Small intestine (tissue), 7 donors: Measurements from ENCODE around the gene CHEK1. TPM values are rescaled to one million over a fixed set of nuclear protein-coding genes. Genes with fewer than 3 reads are reported as not detected.
A peak's percentile ranks its signal among the peaks of the same experiment; 100 is the strongest.

Experiments used
- DNase-seq, 2 donors: peaks; one replicate each; pipeline versions ENCODE4 v3.0.0 to v3.0.0-alpha.2; 2013
- FAIRE-seq: peaks from 2 replicates; lab custom pipeline; 2012; peaks lifted over from hg19 to GRCh38; lab: Jason Lieb, UNC
- H3K27ac ChIP-seq, 3 donors: one replicate each; pipeline ENCODE4 v1.5.1; 2013; ENCODE audit warnings: low read length in 2 of 3, mild to moderate bottlenecking in 2 of 3, control low read depth in 1 of 3, inconsistent platforms in 1 of 3, low read depth in 1 of 3, moderate library complexity in 1 of 3
- H3K27me3 ChIP-seq, 3 donors: one replicate each; pipeline ENCODE4 v1.6.1; 2013; ENCODE audit warnings: low read length in 3 of 3, inconsistent platforms in 1 of 3; ENCODE audit not compliant: control insufficient read depth in 3 of 3, insufficient read depth in 3 of 3
- H3K36me3 ChIP-seq, 3 donors: one replicate each; pipeline ENCODE4 v1.6.1; 2013; ENCODE audit warnings: low read length in 3 of 3, inconsistent platforms in 1 of 3, low read depth in 1 of 3, mild to moderate bottlenecking in 1 of 3, moderate library complexity in 1 of 3; ENCODE audit not compliant: control insufficient read depth in 3 of 3, insufficient read depth in 2 of 3
- H3K4me1 ChIP-seq, 3 donors: one replicate each; pipeline ENCODE4 v1.6.1; 2013; ENCODE audit warnings: low read length in 2 of 3, inconsistent platforms in 1 of 3, low read depth in 1 of 3, mild to moderate bottlenecking in 1 of 3, moderate library complexity in 1 of 3; ENCODE audit not compliant: control insufficient read depth in 3 of 3, insufficient read depth in 2 of 3
- H3K4me3 ChIP-seq, 3 donors: one replicate each; pipeline ENCODE4 v1.5.1; 2013; ENCODE audit warnings: low read length in 3 of 3, control low read depth in 1 of 3, inconsistent platforms in 1 of 3, low read depth in 1 of 3, mild to moderate bottlenecking in 1 of 3, moderate library complexity in 1 of 3
- H3K9me3 ChIP-seq, 2 donors: one replicate each; pipeline ENCODE4 v1.6.1; 2013; ENCODE audit warnings: low read depth in 1 of 2, low read length in 1 of 2; ENCODE audit not compliant: control insufficient read depth in 2 of 2, insufficient read depth in 1 of 2
- WGBS, 3 donors: extraction: QIAGEN DNeasy Blood & Tissue Kit; methylation state at CpG; one replicate each; pipeline ENCODE4 v1.1.7; 2013; 5-methylcytosine and 5-hydroxymethylcytosine counted together
- polyA plus RNA-seq, 4 donors: library from polyadenylated mRNA; stranded (reverse) in 3 of 4; unstranded in 1 of 4; fragments of 200-250 nt in 3 of 4; fragments of 120-200 nt in 1 of 4; gene quantifications; one replicate each; pipeline versions ENCODE4 v1.2.1 to v1.2.3, GENCODE V29; 2013
- donor health status: healthy with polysubstance abuse.
- donor health status: control.
- donor health status: control.
- donor health status: Bipolar disorder and iron deficiency.
- donor health status: healthy.

CHEK1 gene
- polyA plus RNA-seq, 4 donors: 2.7 to 22.6 (median 12.7) TPM

- no peaks in the 10 kb centered on the region for H3K4me1 ChIP-seq
- H3K4me3 ChIP-seq: no peak overlapping the region
- DNase-seq: no peak
- H3K36me3 ChIP-seq: no peaks in the 10 kb centered on the region
- no peaks in the 10 kb centered on the region for H3K27me3 ChIP-seq
- H3K9me3 ChIP-seq: peaks cover 0 to 2% of the 10 kb centered on the region in 2 donors
- H3K27ac ChIP-seq: no peak overlapping the region
- 85 to 96% (median 93%) methylated on average over 2 of the region's 2 CpGs for WGBS, 3 donors
- FAIRE-seq: no peak
Measured at GRCh38 chr11:125671561-125671960, 46.6 kb downstream of the CHEK1 start.

- no peak for DNase-seq
- FAIRE-seq: no peak
- Histone ChIP-seq H3K27ac (no peak overlapping the region), H3K36me3 (peaks cover 0 to 5% (median 0%) of the 10 kb centered on the region in 3 donors), H3K4me1 (no peaks in the 10 kb centered on the region), H3K9me3 (peaks cover 0 to 2% of the 10 kb centered on the region in 2 donors), H3K27me3 (no peaks in the 10 kb centered on the region), H3K4me3 (no peak overlapping the region)
- 80 to 90% (median 83%) methylated on average over 2 of the region's 2 CpGs for WGBS, 3 donors
Measured at GRCh38 chr11:125674210-125674609, 49.2 kb downstream of the CHEK1 start.

GRCh38 chr11:125675196-125675595, 50.2 kb downstream of the CHEK1 start:
- DNase-seq (no peak), FAIRE-seq (no peak)
- no peaks in the 10 kb centered on the region for H3K9me3 ChIP-seq
- H3K27ac ChIP-seq: no peak overlapping the region
- no peaks in the 10 kb centered on the region for H3K27me3 ChIP-seq
- no peaks in the 10 kb centered on the region for H3K4me1 ChIP-seq
- H3K4me3 ChIP-seq: no peak overlapping the region
- H3K36me3 ChIP-seq: peaks cover 0 to 5% (median 0%) of the 10 kb centered on the region in 3 donors
- 88 to 93% (median 90%) methylated on average over 2 of the region's 2 CpGs for WGBS, 3 donors

GRCh38 chr11:125679397-125679796, 54.4 kb downstream of the CHEK1 start:
- no peak for DNase-seq
- no peak overlapping the region for H3K27ac ChIP-seq
- no peaks in the 10 kb centered on the region for H3K4me1 ChIP-seq
- peaks cover 0 to 5% (median 0%) of the 10 kb centered on the region in 3 donors for H3K36me3 ChIP-seq
- no peak overlapping the region for H3K4me3 ChIP-seq
- H3K9me3 ChIP-seq: no peaks in the 10 kb centered on the region
- WGBS, 3 donors: 92 to 93% (median 92%) methylated on average over 4 of the region's 4 CpGs
- H3K27me3 ChIP-seq: no peaks in the 10 kb centered on the region
- no peak for FAIRE-seq

- FAIRE-seq (no peak), DNase-seq (no peak)
- Histone ChIP-seq H3K27me3 (no peaks in the 10 kb centered on the region), H3K9me3 (no peaks in the 10 kb centered on the region), H3K27ac (no peak overlapping the region), H3K4me1 (no peaks in the 10 kb centered on the region), H3K36me3 (peaks cover 0 to 5% (median 0%) of the 10 kb centered on the region in 3 donors), H3K4me3 (no peak overlapping the region)
- 76 to 88% (median 84%) methylated on average over 2 of the region's 2 CpGs for WGBS, 3 donors
Measured at GRCh38 chr11:125679837-125680236, 54.9 kb downstream of the CHEK1 start.

- DNase-seq: no peak
- no peaks in the 10 kb centered on the region for H3K27me3 ChIP-seq
- 95 to 100% (median 96%) methylated on average over 1 of the region's 1 CpG for WGBS, 3 donors
- no peak for FAIRE-seq
- peaks cover 0 to 5% (median 0%) of the 10 kb centered on the region in 3 donors for H3K36me3 ChIP-seq
- no peaks in the 10 kb centered on the region for H3K9me3 ChIP-seq
- no peak within 1 kb of the TSS for H3K4me3 ChIP-seq
- no peaks in the 10 kb centered on the region for H3K4me1 ChIP-seq
- H3K27ac ChIP-seq: no peak within 1 kb of the TSS
Measured at GRCh38 chr11:125680747-125681146, 55.8 kb downstream of the CHEK1 start, which contains the start of gene ACRV1. TSS of gene ACRV1 (minus strand) at chr11:125680847. CDS start at chr11:125680780, 67 bp downstream.

- H3K27me3 ChIP-seq: no peaks in the 10 kb centered on the region
- no peak overlapping the region for H3K4me3 ChIP-seq
- no peaks in the 10 kb centered on the region for H3K36me3 ChIP-seq
- peak; percentile 30 to 34 for DNase-seq
- no peaks in the 10 kb centered on the region for H3K4me1 ChIP-seq
- FAIRE-seq: no peak
- H3K27ac ChIP-seq: no peak overlapping the region
- H3K9me3 ChIP-seq: no peaks in the 10 kb centered on the region
- 41 to 53% (median 50%) methylated on average over 9 of the region's 9 CpGs for WGBS, 3 donors
Measured at GRCh38 chr11:125685228-125685627, 60.3 kb downstream of the CHEK1 start.

GRCh38 chr11:125688066-125688465, 63.1 kb downstream of the CHEK1 start:
- WGBS, 3 donors: 95 to 99% (median 95%) methylated on average over 11 of the region's 11 CpGs
- no peaks in the 10 kb centered on the region for H3K36me3 ChIP-seq

GRCh38 chr11:125688632-125689031, 63.7 kb downstream of the CHEK1 start:
- no peaks in the 10 kb centered on the region for H3K9me3 ChIP-seq
- no peaks in the 10 kb centered on the region for H3K4me1 ChIP-seq
- DNase-seq (no peak), FAIRE-seq (no peak)
- no peaks in the 10 kb centered on the region for H3K27me3 ChIP-seq
- no peaks in the 10 kb centered on the region for H3K36me3 ChIP-seq
- WGBS, 3 donors: 85 to 95% (median 94%) methylated on average over 3 of the region's 3 CpGs
- H3K27ac ChIP-seq: no peak overlapping the region
- no peak overlapping the region for H3K4me3 ChIP-seq

More at GRCh38 chr11:125688066-125688465, 63.1 kb downstream of the CHEK1 start:
- Histone ChIP-seq H3K4me3 (no peak overlapping the region), H3K27me3 (no peaks in the 10 kb centered on the region), H3K9me3 (no peaks in the 10 kb centered on the region), H3K4me1 (no peaks in the 10 kb centered on the region), H3K27ac (no peak overlapping the region)
- FAIRE-seq (no peak), DNase-seq (no peak)
